GM23248 (cell line): ENCODE results near the gene MAPKBP1. TPM values are rescaled to one million over a fixed set of nuclear protein-coding genes. Genes with fewer than 3 reads are reported as not detected.

Experiments used
- DNase-seq: peaks from one replicate; pipeline ENCODE4 v3.0.0-alpha.2; 2015
- H2AFZ ChIP-seq: fragments of 200-600 bp; sonication (generic); 2 replicates; pipeline ENCODE4 v1.6.1; 2016; ENCODE audit warnings: antibody characterized with exemption
- H3F3A ChIP-seq: fragments of 200-600 bp; sonication (generic); 2 replicates; pipeline ENCODE4 v1.6.1; 2016; ENCODE audit warnings: mild to moderate bottlenecking, antibody characterized with exemption, mixed run types; ENCODE audit not compliant: insufficient read depth
- H3K27ac ChIP-seq: fragments of 200-600 bp; sonication (generic); 2 replicates; pipeline ENCODE4 v1.5.1; 2016; ENCODE audit warnings: mild to moderate bottlenecking
- H3K27me3 ChIP-seq: fragments of 200-600 bp; sonication (generic); replicated peaks from 2 replicates; pipeline ENCODE4 v1.6.1; 2016; ENCODE audit warnings: mild to moderate bottlenecking; ENCODE audit not compliant: insufficient read depth
- H3K36me3 ChIP-seq: fragments of 200-600 bp; sonication (generic); 2 replicates; pipeline ENCODE4 v1.6.1; 2016; ENCODE audit warnings: low read depth, mild to moderate bottlenecking
- H3K4me1 ChIP-seq: fragments of 200-600 bp; sonication (generic); 2 replicates; pipeline ENCODE4 v1.6.1; 2016; ENCODE audit warnings: mild to moderate bottlenecking; ENCODE audit not compliant: insufficient read depth
- H3K4me2 ChIP-seq: fragments of 200-600 bp; sonication (generic); one replicate; pipeline ENCODE4 v1.6.1; 2016; ENCODE audit warnings: mild to moderate bottlenecking; ENCODE audit not compliant: unreplicated experiment
- H3K4me3 ChIP-seq: fragments of 200-600 bp; sonication (generic); 2 replicates; pipeline ENCODE4 v1.5.1; 2016; ENCODE audit warnings: mild to moderate bottlenecking
- H3K79me2 ChIP-seq: fragments of 200-600 bp; sonication (generic); 2 replicates; pipeline ENCODE4 v1.6.1; 2016; ENCODE audit warnings: mild to moderate bottlenecking; ENCODE audit not compliant: insufficient read depth
- H3K9ac ChIP-seq: fragments of 200-600 bp; sonication (generic); 2 replicates; pipeline ENCODE4 v1.6.1; 2016; ENCODE audit warnings: mild to moderate bottlenecking
- H3K9me2 ChIP-seq: fragments of 200-600 bp; sonication (generic); 2 replicates; pipeline ENCODE4 v1.6.1; 2016; ENCODE audit warnings: mixed run types, mild to moderate bottlenecking, moderate library complexity; ENCODE audit not compliant: insufficient read depth
- H3K9me3 ChIP-seq: fragments of 200-600 bp; sonication (generic); one replicate; pipeline ENCODE4 v1.6.1; 2017; ENCODE audit warnings: low read depth
- H4K20me1 ChIP-seq: fragments of 200-600 bp; sonication (generic); 2 replicates; pipeline ENCODE4 v1.6.0; 2016; ENCODE audit not compliant: insufficient read depth
- EZH2 ChIP-seq: fragments of 200-600 bp; sonication (generic); IDR thresholded peaks from 2 replicates; pipeline ENCODE4 v1.6.1; 2018; ENCODE audit warnings: antibody characterized with exemption, mild to moderate bottlenecking; ENCODE audit not compliant: insufficient read depth, poor library complexity, severe bottlenecking
- EZH2phosphoT487 ChIP-seq: fragments of 200-600 bp; sonication (generic); IDR thresholded peaks from 2 replicates; pipeline ENCODE4 v1.6.1; 2018; ENCODE audit warnings: antibody characterized with exemption, moderate library complexity, mild to moderate bottlenecking, low read depth; ENCODE audit not compliant: insufficient read depth
- WGBS, 2 experiments: methylation state at CpG; one replicate each; pipeline ENCODE4 v1.1.6; 2015 to 2017; ENCODE audit warnings: low lambda C conversion rate in 2 of 2, low coverage in 1 of 2; ENCODE audit errors: missing lambda C conversion rate in 2 of 2; 5-methylcytosine and 5-hydroxymethylcytosine counted together
- in situ Hi-C: fragments of 300-500 bp; cut with MboI; formaldehyde crosslinking; loops from 2 replicates; pipeline ENCODE4 v1.15.0; 2020
- polyA plus RNA-seq: library from polyadenylated mRNA; unstranded; fragments of >200 nt; fragmentation: Nextera tagmentation; extraction: Ambion mirVana; gene quantifications from 2 replicates; pipeline ENCODE4 v1.2.1, GENCODE V29; 2016
- total RNA-seq: library from RNA; depleted of rRNA; stranded (reverse); fragments of >200 nt; shearing (Covaris generic); gene quantifications from 2 replicates; pipeline ENCODE4 v1.2.3, GENCODE V29; 2014

Gene MAPKBP1
- total and polyA plus RNA-seq, 2 experiments from 2014 or later, result 5.2 to 8.5 TPM

DNA sequence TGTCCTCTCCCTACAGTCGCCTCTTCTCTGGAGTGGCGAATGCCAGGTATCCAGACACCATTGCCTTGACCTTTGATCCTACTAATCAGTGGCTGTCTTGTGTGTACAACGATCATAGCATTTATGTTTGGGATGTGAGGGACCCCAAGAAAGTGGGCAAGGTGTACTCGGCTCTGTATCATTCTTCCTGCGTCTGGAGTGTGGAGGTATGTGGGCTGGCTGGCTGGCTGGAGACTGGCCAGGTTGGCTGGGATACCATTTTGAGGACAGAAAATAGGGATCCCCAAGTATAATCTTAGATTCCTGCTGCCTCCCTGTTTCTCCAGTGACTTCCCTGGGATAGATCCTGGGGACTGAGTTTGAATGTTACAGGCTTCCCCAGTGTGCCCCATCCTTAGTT lies 40.2 kb downstream of the MAPKBP1 start:
- Histone ChIP-seq H2AFZ (no peak overlapping the region), H3K27ac (no peak overlapping the region), H3K79me2 (no peaks in the 10 kb centered on the region; the same call in 1 of the 2 replicates), H3K4me3 (no peak overlapping the region), H3K4me2 (no peak overlapping the region), H3K9me3 (no peaks in the 10 kb centered on the region), H3K36me3 (no peaks in the 10 kb centered on the region; the same call in 1 of the 2 replicates), H4K20me1 (no peaks in the 10 kb centered on the region), H3K9ac (no peak overlapping the region), H3K27me3 (no peaks in the 10 kb centered on the region), H3K9me2 (no peaks in the 10 kb centered on the region), H3K4me1 (peaks cover under 1% of the 10 kb centered on the region), H3F3A (no peaks in the 10 kb centered on the region)
- WGBS, 2 experiments, result 80 to 83% methylated on average over 5 of the region's 5 CpGs
- in situ Hi-C loops, result no loop called here
- DNase-seq, result no peak
- TF ChIP-seq EZH2 (no peak), EZH2phosphoT487 (no peak)

DNA sequence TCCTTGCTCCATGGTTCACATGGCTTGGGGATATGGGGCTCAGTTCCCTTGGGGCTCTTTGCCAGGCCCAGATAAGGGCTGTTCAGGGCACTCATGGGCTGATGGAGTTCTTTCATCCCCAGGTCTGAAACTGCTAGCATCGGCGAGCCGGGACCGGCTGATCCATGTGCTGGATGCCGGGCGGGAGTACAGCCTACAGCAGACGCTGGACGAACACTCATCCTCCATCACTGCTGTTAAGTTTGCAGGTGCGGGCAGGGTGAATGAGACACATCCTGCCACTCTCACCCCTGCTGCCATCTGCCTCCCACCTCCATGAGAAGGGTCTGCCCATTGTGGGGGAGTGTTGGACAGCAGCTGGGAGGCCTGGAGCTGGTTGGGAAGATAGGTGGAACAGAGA lies 42.5 kb downstream of the MAPKBP1 start:
- H3K9ac ChIP-seq, result no peak overlapping the region
- no peak overlapping the region for H3K4me2 ChIP-seq
- H3K4me1 ChIP-seq, result no peaks in the 10 kb centered on the region
- WGBS, 2 experiments, result 96% methylated on average over 8 to 9 of the region's 9 CpGs
- TF ChIP-seq EZH2 (no peak), EZH2phosphoT487 (no peak)
- DNase-seq, result no peak
- no peaks in the 10 kb centered on the region for H3K27me3 ChIP-seq
- no peak overlapping the region for H3K27ac ChIP-seq
- H3K36me3 ChIP-seq, result no peaks in the 10 kb centered on the region; the same call in 1 of the 2 replicates
- H3K9me3 ChIP-seq, result no peaks in the 10 kb centered on the region
- no peak overlapping the region for H3K4me3 ChIP-seq
- in situ Hi-C loops, result no loop called here
- no peaks in the 10 kb centered on the region for H3F3A ChIP-seq
- H4K20me1 ChIP-seq, result no peaks in the 10 kb centered on the region
- no peak overlapping the region for H2AFZ ChIP-seq
- no peaks in the 10 kb centered on the region for H3K9me2 ChIP-seq
- no peaks in the 10 kb centered on the region for H3K79me2 ChIP-seq

DNA sequence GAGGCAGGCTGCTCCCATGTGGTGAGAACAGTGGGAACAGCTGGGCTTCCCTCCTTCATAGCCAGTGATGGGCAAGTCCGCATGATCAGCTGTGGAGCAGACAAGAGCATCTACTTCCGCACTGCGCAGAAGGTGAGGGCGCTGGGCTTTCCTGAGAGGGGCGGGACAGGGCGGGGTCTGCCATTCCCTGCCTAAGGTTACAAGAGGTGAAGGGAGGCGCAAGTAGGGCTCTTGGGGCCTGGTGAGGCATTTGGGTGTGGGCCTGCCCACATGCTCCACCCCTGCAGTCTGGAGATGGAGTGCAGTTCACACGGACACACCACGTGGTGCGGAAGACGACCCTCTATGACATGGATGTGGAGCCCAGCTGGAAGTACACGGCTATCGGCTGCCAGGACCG lies 43.0 kb downstream of the MAPKBP1 start:
- in situ Hi-C loops, result no loop called here
- WGBS, 2 experiments, result 97 to 99% methylated on average over 14 of the region's 14 CpGs
- no peaks in the 10 kb centered on the region for H3F3A ChIP-seq

DNA sequence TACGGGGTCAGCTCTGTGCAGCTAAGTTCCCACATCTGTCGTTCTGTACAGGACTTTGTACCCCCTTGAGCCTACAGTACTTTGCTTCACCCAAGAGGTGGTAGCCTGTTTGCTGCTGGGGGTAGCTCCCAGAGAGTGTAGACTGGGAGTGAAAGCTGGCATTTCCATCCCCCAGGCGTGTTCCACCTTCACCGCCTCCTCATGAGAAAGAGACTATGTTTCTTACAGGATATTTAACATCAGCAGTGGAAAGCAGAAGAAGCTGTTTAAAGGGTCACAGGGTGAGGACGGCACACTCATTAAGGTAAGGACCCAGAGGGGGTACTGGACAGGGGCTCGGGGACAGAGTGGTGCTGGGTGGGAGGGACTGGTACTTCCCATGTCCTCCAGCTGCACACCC lies 43.5 kb downstream of the MAPKBP1 start:
- no peak for DNase-seq
- Histone ChIP-seq H3K36me3 (no peaks in the 10 kb centered on the region; the same call in 1 of the 2 replicates), H3K9me2 (no peaks in the 10 kb centered on the region), H3K9ac (no peak overlapping the region), H3K4me3 (no peak overlapping the region), H3K9me3 (no peaks in the 10 kb centered on the region), H3K4me1 (no peaks in the 10 kb centered on the region), H3K79me2 (no peaks in the 10 kb centered on the region), H3K27ac (no peak overlapping the region), H2AFZ (no peak overlapping the region), H3K4me2 (no peak overlapping the region), H3K27me3 (no peaks in the 10 kb centered on the region), H4K20me1 (no peaks in the 10 kb centered on the region), H3F3A (no peaks in the 10 kb centered on the region)
- in situ Hi-C loops, result no loop called here
- TF ChIP-seq EZH2 (no peak), EZH2phosphoT487 (no peak)
- 92 to 95% methylated on average over 6 of the region's 6 CpGs for WGBS, 2 experiments

More for the DNA sequence above, 43.0 kb downstream of the MAPKBP1 start:
- Histone ChIP-seq H3K27ac (no peak overlapping the region), H3K4me1 (no peaks in the 10 kb centered on the region), H3K9me2 (no peaks in the 10 kb centered on the region), H3K4me2 (no peak overlapping the region), H2AFZ (no peak overlapping the region), H3K79me2 (no peaks in the 10 kb centered on the region), H3K27me3 (no peaks in the 10 kb centered on the region), H3K4me3 (no peak overlapping the region), H3K9me3 (no peaks in the 10 kb centered on the region), H4K20me1 (no peaks in the 10 kb centered on the region), H3K36me3 (no peaks in the 10 kb centered on the region; the same call in 1 of the 2 replicates), H3K9ac (no peak overlapping the region)
- no peak for DNase-seq
- TF ChIP-seq EZH2 (no peak), EZH2phosphoT487 (no peak)
